Ramos (cell line): ENCODE measurements around the gene KDM7A.
"Not testable (repeated sequence)": the region's sequence is repeated elsewhere in the genome, so short reads cannot be mapped to it uniquely, and the experiment has no call there.

ENCODE experiments used
- in situ Hi-C: fragments of 300-500 bp; cut with MboI; formaldehyde crosslinking; loops from one replicate; pipeline ENCODE4 v1.14.3; 2022; ENCODE audit warnings: low sequenced_read_pairs; ENCODE audit not compliant: unreplicated experiment

KDM7A gene

DNA sequence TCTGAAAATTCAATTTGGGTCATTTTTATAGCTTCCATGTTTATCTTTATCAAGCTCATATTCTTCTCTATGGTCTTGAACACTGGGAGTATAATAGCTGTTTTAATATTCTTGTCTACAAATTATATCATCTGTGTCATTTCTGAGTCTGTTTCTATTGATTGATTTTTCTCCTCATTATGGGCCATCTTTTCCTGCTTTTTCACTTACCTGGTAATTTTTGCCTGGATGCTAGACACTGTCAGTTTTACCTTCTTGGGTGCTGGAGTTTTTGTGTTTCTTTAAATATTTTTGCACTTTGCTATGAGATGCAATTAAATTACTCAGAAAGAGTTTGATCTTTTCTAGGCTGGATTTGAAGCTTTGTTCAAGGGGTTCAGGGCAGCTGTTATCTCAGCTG lies 26.8 kb upstream of the KDM7A start:
- in situ Hi-C loops: no loop called here

- in situ Hi-C loops: not testable (repeated sequence)
Measured at GRCh38 chr7:140202942-140203341, 26.2 kb upstream of the KDM7A start.

- in situ Hi-C loops: no loop called here
Measured at GRCh38 chr7:140201393-140201792, 24.6 kb upstream of the KDM7A start.

GRCh38 chr7:140200061-140200989 lies 23.5 kb upstream of the KDM7A start:
- in situ Hi-C loops: no loop called here

DNA sequence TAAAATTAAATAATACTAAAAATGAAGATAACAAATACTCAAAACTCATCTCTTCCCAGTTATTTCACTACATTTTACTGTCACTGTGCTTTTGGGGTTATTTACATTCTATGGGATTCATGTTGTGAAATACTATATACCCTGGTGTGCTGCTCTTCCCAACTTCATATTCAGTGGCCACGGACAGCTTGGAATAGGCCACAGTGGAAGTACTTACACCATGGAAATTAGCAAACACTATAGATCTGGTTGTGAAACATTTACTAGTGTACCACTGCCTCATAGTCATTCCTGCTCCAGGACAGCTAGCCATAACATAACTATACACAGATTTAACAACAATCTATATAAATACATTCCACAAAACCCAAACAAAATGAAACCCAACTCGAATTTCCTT lies 21.2 kb upstream of the KDM7A start:
- in situ Hi-C loops: no loop called here

DNA sequence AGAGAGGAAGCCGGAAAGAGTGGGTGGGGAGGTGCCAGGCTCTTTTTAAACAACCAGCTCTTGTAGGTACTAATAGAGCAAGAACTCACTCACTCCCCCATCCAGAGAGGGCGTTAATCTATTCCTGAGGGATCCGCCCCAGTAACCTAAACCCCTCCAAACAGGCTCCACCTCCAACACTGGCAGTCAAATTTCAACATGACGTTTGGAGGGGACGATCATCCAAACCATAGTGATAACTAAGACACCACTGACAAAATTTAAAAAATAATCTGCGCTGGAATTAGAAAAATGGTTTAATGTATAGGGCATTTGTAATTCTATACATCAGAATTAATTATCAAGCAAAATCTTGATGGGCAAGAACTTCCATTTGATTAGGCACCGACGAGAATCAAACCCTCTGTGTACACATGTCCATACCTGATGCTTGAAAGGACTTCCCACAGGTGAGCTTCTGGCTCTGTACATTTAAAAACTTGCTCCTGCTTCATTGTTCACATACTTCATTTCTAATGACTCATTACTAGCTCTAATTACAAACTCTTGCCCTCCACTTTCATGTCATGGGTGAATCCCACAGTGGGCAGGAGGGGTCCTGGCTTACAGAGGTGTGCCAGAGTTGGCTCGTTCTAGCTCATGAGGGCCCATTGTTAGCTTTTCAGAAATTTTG lies 20.6 kb upstream of the KDM7A start:
- in situ Hi-C loops: no loop called here

- in situ Hi-C loops: no loop called here
Measured at GRCh38 chr7:140196361-140197217, 19.8 kb upstream of the KDM7A start.

- in situ Hi-C loops: no loop called here
Measured at GRCh38 chr7:140195859-140196258, 19.1 kb upstream of the KDM7A start.

- in situ Hi-C loops: no loop called here
Measured at GRCh38 chr7:140192620-140193019, 15.8 kb upstream of the KDM7A start.

GRCh38 chr7:140192176-140192575 lies 15.4 kb upstream of the KDM7A start:
- in situ Hi-C loops: no loop called here

- in situ Hi-C loops: no loop called here
Measured at GRCh38 chr7:140190588-140190987, 13.8 kb upstream of the KDM7A start.

GRCh38 chr7:140189917-140190316 lies 13.1 kb upstream of the KDM7A start:
- in situ Hi-C loops: no loop called here

DNA sequence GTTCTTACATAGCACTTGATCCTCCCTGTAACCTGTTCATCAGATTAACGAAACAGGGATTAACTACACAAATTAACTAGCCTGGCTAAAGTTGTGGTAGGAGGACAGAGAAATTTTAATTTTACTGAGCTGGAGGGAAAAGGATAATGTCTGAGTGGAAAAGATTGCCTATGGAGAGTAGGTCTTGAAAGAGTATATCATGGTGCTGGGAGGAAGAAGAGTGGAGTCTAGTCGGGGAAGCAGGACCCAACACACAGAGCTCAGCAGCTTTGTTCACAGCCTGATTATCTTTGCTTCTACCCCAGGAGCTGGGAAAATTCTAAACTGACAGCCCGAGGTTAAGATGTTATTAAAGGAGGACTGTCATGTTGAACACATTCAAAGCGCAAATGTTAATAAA lies 6.1 kb upstream of the KDM7A start:
- in situ Hi-C loops: no loop called here

- in situ Hi-C loops: no loop called here
Measured at GRCh38 chr7:140179339-140179738, 2.6 kb upstream of the KDM7A start.

- in situ Hi-C loops: no loop called here
Measured at GRCh38 chr7:140176122-140176701, 571 bp downstream of the KDM7A start.

GRCh38 chr7:140175221-140176121 lies 1.3 kb downstream of the KDM7A start:
- in situ Hi-C loops: no loop called here

GRCh38 chr7:140174217-140174616 lies 2.6 kb downstream of the KDM7A start:
- in situ Hi-C loops: no loop called here

DNA sequence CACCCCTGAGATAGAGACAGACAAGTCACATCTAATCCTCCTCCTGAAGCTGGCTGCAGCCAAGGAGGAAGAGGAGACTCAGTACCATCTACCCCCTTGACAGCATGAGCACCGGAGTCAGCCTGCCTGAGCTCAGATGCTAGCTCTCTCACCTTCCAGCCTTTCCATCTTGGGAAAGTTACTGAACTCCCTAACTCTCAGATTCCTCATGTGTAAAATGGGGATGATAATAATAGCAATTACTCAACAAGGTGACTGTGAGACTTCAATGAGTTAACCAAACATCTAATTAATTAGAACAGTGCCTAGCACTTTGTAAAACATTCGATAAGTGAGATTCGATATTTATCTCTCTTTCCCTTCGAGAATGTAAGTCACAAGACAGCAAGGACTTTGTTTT lies 6.4 kb downstream of the KDM7A start:
- in situ Hi-C loops: no loop called here

DNA sequence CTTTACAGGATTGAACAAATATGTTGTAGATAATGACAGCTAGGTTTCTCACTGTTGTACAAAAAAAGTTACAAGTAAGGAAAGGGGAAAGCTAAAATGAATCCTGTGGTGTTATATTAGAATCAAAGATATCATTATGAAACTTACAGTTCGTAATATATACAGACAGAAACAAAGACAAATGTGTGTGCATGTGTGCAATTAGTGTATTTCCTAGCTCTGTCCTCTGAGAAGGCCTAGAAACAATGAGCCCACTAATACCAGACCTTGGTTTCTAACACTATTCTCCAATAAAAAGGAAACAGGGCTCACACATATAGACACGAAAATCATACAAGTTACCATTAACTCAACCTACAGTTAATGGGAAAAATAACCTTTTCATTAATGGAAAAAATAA lies 8.0 kb downstream of the KDM7A start:
- in situ Hi-C loops: no loop called here
